Activated T-helper 17 cell treated with anti-CD3 and anti-CD28 coated beads, Interleukin-2, amount 50 U/mL, for 72 hours (primary cell): Measurements from ENCODE around the gene FGF12. TPM values are rescaled to one million over a fixed set of nuclear protein-coding genes. Genes with fewer than 3 reads are reported as not detected.

Experiments
- ATAC-seq: fragments of 150-1000 bp; cut with Tn5 transposase; replicated peaks from 2 replicates; pipeline ENCODE4 v1.10.0; 2021; ENCODE audit warnings: mild to moderate bottlenecking, moderate library complexity
- H3K27ac Mint-ChIP-seq: one replicate; pipeline ENCODE4 v1.8.0; 2022; ENCODE audit warnings: mixed read lengths
- H3K27me3 Mint-ChIP-seq: one replicate; pipeline ENCODE4 v1.8.0; 2022; ENCODE audit warnings: mixed read lengths
- H3K36me3 Mint-ChIP-seq: one replicate; pipeline ENCODE4 v1.8.0; 2022; ENCODE audit warnings: low read depth, mild to moderate bottlenecking, mixed read lengths
- H3K4me1 Mint-ChIP-seq: one replicate; pipeline ENCODE4 v1.8.0; 2022; ENCODE audit warnings: mixed read lengths
- H3K4me3 Mint-ChIP-seq: one replicate; pipeline ENCODE4 v1.8.0; 2022; ENCODE audit warnings: mild to moderate bottlenecking, mixed read lengths
- H3K9me3 Mint-ChIP-seq: one replicate; pipeline ENCODE4 v1.8.0; 2022; ENCODE audit warnings: mixed read lengths
- total RNA-seq, 2 donors: library from RNA; stranded (reverse); gene quantifications; one replicate each; pipeline ENCODE4 v1.2.3, GENCODE V29; 2022

FGF12 gene
- total RNA-seq, 2 donors from 2014 or later, result 0.37 TPM; not detected in 1

DNA sequence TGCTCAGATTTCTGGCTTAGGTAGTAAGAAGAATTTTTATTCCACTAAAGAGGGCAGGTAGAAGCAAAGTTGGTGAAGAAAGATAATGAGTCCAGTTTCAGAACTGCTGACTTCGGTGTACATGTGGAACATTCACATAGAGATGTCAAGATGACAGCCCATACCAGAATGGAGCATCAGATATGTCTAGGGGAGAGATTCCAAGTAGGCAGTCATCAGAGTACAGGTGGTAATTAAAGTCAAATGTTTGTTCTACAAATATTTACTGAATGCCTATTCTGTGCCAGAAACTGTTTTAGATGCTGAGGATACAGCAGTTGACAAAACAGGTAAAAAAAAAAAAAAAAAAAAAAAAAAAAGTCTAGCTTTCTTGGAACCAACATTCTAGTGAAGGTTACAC, 81.9 kb downstream of the FGF12 start:
- no peaks in the 10 kb centered on the region for H3K4me1 Mint-ChIP-seq
- H3K27ac Mint-ChIP-seq, result no peak overlapping the region
- H3K4me3 Mint-ChIP-seq, result no peak overlapping the region
- H3K36me3 Mint-ChIP-seq, result no peaks in the 10 kb centered on the region
- H3K27me3 Mint-ChIP-seq, result peaks cover 12% of the 10 kb centered on the region
- H3K9me3 Mint-ChIP-seq, result no peaks in the 10 kb centered on the region
- no peak for ATAC-seq

DNA sequence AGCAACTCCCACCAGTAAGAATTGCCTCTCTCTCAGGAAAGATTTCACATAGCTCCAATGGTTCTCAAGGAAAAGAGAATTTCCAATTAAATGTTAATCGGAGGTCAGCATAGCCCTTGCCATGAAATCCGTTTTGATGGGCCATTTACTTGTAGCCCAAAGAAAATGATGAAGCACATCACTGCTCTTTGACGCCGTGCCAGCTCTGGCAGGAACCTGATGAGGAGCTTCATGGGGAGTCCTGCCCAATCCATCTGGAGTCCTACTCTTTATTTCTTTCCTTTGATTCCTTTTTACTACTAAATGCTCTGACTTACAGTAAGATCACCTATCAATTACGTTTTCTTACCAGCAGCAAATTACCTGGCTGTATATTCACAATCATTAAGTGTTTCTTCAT, 84.7 kb downstream of the FGF12 start:
- Mint-ChIP-seq H3K9me3 (no peaks in the 10 kb centered on the region), H3K27me3 (peaks cover 12% of the 10 kb centered on the region), H3K36me3 (no peaks in the 10 kb centered on the region), H3K4me3 (no peak overlapping the region), H3K4me1 (no peaks in the 10 kb centered on the region), H3K27ac (no peak overlapping the region)
- no peak for ATAC-seq

DNA sequence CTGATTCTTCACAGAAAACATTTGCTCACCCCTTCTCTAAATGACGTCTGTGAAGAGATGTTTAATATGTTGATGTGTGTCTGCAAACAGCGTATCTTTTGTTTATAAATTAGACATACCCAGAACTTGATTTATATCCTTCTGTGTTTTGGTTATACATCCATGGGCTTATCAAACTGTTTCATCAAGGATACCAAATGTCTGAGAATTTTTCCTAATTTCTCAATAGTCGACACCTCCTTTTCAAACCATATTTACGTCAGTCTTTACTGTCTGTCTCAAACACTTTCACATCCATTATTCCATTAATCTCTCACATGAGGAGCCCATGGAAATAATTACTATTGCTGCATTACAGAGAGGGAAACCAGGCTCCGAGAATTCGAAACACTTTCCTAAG, 85.4 kb downstream of the FGF12 start:
- H3K9me3 Mint-ChIP-seq, result no peaks in the 10 kb centered on the region
- no peak overlapping the region for H3K4me3 Mint-ChIP-seq
- no peak overlapping the region for H3K27ac Mint-ChIP-seq
- H3K27me3 Mint-ChIP-seq, result peaks cover 12% of the 10 kb centered on the region
- no peaks in the 10 kb centered on the region for H3K36me3 Mint-ChIP-seq
- no peak for ATAC-seq
- H3K4me1 Mint-ChIP-seq, result no peaks in the 10 kb centered on the region

DNA sequence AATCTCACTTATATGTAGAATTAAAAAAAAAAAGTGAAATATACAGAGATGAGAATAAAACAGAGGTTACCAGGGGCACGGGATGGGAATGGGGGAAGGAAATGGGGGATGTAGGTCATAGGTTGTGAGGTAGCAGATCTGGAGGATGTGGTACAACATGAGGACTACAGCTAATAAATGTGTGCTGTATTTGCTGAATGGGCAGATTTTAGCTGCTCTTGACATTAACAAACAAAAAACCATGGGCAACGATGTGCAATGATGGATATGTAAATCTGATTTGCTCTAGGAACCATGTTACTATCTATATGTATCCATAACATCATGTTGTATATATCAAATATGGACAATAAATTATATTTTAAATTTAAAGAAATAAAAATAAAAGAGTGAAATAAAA, 87.4 kb downstream of the FGF12 start:
- H3K9me3 Mint-ChIP-seq, result no peaks in the 10 kb centered on the region

DNA sequence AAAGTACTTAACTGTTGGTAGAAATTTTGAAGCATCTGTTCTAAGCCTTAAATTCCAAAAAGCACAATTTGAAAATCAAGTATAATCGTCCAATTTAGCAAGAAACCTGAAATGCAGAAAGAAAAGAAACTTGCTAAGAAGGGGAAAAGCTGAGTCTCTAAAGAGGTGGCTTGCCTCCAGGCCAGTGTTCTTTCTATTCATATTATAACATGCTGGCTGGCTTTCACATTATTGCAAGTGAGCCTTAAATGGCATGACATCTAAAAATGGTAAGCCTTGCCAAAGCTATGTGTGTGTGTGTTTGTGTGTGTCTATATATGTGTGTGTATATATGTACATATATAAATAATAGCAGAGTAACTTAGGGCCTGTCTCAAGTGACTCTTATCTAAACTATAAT, 89.5 kb downstream of the FGF12 start:
- H3K27me3 Mint-ChIP-seq, result peaks cover 8% of the 10 kb centered on the region
- no peaks in the 10 kb centered on the region for H3K9me3 Mint-ChIP-seq
- H3K36me3 Mint-ChIP-seq, result no peaks in the 10 kb centered on the region
- H3K4me3 Mint-ChIP-seq, result no peak overlapping the region
- H3K4me1 Mint-ChIP-seq, result no peaks in the 10 kb centered on the region
- no peak for ATAC-seq
- H3K27ac Mint-ChIP-seq, result no peak overlapping the region

More for the DNA sequence above, 87.4 kb downstream of the FGF12 start:
- no peak overlapping the region for H3K4me3 Mint-ChIP-seq
- H3K27ac Mint-ChIP-seq, result no peak overlapping the region
- H3K27me3 Mint-ChIP-seq, result peaks cover 12% of the 10 kb centered on the region
- H3K36me3 Mint-ChIP-seq, result no peaks in the 10 kb centered on the region
- no peak for ATAC-seq
- no peaks in the 10 kb centered on the region for H3K4me1 Mint-ChIP-seq

DNA sequence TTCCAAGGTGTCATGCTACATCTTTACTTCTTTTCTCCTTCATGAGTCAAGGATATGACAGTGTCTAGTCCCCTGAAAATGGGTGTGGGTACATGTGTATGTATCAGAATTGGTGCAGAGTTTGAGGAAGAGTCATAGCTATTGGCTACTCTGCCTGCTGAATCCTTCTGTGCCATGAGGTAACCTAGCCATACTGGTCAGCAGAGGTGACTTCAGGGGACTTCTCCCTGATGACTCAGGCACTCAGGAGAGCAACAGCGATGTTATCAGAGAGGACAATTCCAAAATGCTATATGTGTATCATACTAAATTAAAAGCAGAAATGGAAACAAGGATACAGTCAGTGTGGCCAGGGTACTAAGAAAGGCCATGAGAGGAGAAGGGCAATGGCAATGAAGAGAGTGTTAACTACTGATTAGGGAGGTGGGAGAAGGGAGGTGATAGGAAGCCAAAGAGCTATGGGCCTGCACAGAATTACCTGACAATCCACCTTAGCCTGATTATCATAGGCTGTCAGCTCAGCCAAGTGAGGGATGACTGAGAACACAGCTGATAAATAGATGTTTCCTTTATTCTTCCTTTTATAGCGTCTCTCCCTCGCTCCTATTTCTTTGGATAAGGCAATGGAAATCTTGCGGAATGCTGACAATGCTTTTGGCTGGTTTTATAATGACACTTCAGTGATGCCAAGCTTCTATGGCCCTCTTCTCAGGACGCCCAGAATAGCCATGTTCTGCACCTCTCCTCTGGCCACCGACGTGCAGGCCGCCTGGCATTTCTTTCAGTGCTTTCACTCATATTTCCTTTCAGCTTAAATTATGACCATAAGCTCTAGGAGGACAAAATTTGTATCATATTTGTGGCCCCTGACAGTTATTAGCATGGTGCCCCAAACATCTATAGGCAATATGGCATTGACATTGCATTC, 90.6 kb downstream of the FGF12 start:
- no peak overlapping the region for H3K4me3 Mint-ChIP-seq
- peaks cover 3% of the 10 kb centered on the region for H3K27me3 Mint-ChIP-seq
- no peak for ATAC-seq
- no peak overlapping the region for H3K27ac Mint-ChIP-seq
- no peaks in the 10 kb centered on the region for H3K9me3 Mint-ChIP-seq
- H3K4me1 Mint-ChIP-seq, result no peaks in the 10 kb centered on the region
- no peaks in the 10 kb centered on the region for H3K36me3 Mint-ChIP-seq

DNA sequence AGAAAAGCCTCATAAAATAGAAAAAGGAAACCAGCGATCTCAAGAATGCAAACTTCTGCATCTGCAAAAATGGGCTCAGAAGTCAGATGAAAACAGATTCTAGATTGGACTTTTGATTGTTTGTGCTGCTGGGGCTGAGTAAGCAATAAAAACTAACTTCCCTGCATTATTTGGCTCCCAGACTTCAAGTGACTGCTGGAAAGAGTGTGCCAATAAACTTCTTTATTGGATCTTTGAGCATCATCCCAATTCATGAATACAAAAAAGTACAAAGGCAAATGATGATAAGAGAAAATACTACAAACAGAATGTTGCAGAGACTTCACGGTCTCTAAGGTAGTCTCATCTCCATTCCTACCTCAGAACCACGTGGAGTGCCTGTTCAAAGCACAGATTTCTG, 97.9 kb downstream of the FGF12 start:
- no peak for ATAC-seq
- Mint-ChIP-seq H3K4me1 (no peaks in the 10 kb centered on the region), H3K9me3 (no peaks in the 10 kb centered on the region), H3K36me3 (no peaks in the 10 kb centered on the region), H3K4me3 (no peak overlapping the region), H3K27ac (no peak overlapping the region), H3K27me3 (peaks cover 3% of the 10 kb centered on the region)

DNA sequence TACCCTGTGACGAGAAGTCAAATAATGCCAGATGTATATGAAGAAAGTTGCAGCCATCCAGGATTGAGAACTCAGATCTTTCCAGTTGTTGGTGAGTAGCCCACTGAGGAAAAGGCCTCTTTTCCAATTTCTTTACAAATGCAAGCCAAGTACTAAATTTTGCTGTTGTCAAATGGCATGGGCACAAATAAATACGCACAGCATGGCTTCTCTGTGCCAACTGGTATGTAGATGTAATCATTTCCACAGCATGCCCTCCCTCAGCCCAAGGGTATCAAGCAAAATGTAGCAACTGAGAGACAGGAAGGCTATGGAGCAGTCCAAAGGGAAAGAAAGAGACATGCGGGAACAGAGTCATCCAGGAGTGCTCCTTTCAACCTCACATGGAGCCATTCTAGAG, 105.4 kb downstream of the FGF12 start:
- Mint-ChIP-seq H3K4me3 (no peak overlapping the region), H3K9me3 (no peaks in the 10 kb centered on the region), H3K4me1 (no peaks in the 10 kb centered on the region), H3K27ac (no peak overlapping the region), H3K36me3 (no peaks in the 10 kb centered on the region), H3K27me3 (peaks cover under 1% of the 10 kb centered on the region)
- no peak for ATAC-seq

DNA sequence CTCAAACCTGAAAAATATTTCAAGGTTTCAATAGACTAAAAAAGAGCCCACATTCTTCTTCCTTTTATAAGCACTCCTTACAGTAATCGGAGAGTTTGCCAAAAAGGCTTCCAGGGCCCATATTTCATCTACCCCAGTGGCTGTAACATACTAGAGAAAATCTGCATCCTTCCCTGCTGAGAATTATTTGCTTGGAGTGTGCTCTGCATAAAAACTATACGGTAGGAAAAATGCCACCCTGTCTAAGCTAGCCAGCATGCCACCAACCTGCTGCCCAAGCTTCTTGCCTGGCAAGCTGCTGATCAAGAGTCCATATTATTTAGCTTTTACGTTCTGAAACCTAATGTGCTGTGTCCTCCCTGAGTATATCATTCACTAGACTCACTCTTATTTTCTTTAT, 107.1 kb downstream of the FGF12 start:
- peaks cover 7% of the 10 kb centered on the region for H3K27me3 Mint-ChIP-seq
- no peak overlapping the region for H3K4me3 Mint-ChIP-seq
- H3K4me1 Mint-ChIP-seq, result no peaks in the 10 kb centered on the region
- no peaks in the 10 kb centered on the region for H3K36me3 Mint-ChIP-seq
- no peak overlapping the region for H3K27ac Mint-ChIP-seq
- ATAC-seq, result no peak
- no peaks in the 10 kb centered on the region for H3K9me3 Mint-ChIP-seq

DNA sequence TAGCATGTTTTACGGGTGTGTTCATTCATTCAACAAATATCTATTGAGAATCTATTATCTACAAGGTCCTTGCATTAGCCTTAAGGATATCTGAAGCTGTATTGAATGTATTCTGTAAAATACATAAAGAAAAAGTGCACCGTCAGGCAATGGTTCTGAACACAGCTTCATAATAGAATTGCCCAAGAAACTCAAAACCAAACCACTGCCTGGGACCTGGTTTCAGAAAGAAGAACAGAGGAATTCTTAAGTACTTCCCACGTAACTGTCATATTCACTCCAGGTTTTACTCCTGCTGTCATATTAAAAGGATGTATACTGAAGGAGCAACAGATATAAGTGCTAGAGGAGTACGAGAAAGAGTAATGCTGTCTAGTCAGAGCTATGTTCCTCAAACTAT, 115.9 kb downstream of the FGF12 start:
- ATAC-seq, result no peak
- Mint-ChIP-seq H3K27ac (no peak overlapping the region), H3K27me3 (peaks cover 3% of the 10 kb centered on the region), H3K4me1 (no peaks in the 10 kb centered on the region), H3K36me3 (no peaks in the 10 kb centered on the region), H3K4me3 (no peak overlapping the region), H3K9me3 (no peaks in the 10 kb centered on the region)

DNA sequence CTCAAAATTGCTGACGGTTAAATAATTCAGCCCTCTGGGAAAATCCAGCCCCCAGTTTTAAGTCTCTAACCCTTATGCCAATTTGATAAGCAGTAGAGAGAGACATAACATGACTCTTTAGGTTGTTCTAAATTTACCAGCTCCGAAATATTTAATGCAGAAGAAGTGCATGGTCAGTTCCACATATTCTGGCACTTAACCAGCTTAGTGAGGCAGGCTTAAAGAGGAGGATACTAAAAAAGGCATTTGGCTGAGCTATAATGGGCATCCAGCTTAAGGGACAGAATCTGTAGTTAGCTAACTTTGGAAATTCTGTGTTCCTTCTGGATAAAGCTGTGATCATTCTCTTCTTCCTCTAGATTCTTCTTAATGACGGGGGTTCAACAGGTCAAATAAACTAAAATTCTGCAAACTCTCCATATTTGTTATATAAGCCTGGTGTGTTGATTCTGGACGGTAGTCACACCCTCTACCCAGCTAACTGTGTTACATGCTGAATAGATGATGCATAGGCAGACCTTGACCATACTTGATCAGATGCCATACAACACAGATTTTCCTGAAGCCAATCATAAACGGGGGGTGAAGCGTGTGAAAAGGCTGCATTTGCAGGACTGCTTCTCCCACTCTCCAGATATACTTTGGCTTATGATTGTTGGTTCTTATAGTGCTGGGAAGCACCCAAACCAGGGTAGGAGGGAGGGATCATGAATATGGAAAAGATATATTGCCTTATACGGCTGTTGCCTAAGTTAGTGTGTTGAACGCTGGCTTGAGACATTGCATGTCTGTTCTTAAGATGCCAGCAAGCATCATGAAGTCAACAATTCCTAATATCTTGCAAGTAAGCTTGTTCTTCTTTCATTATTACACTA, 118.4 kb downstream of the FGF12 start:
- Mint-ChIP-seq H3K4me3 (no peak overlapping the region), H3K27ac (no peak overlapping the region), H3K4me1 (no peaks in the 10 kb centered on the region), H3K9me3 (no peaks in the 10 kb centered on the region), H3K36me3 (no peaks in the 10 kb centered on the region), H3K27me3 (no peaks in the 10 kb centered on the region)
- no peak for ATAC-seq

DNA sequence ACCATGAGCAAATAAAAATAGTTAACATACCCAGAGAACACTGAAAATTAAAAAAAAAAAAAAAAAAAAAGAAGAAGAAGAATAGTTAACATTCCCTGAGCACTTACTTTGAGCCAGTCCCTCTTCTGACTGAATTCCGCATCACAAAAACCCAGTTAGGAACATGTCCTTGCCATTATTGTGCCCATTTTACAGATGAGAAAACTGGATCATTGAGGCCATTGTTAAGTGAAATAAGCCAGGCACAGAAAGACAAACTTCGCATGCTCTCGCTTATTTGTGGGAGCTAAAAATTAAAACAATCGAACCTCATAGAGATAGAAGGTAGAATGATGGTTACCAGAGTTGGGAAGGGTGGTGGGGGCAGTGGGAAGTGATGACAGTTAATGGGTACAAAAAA, 119.5 kb downstream of the FGF12 start:
- Mint-ChIP-seq H3K27ac (no peak overlapping the region), H3K4me3 (no peak overlapping the region), H3K27me3 (no peaks in the 10 kb centered on the region), H3K4me1 (no peaks in the 10 kb centered on the region), H3K36me3 (no peaks in the 10 kb centered on the region), H3K9me3 (peaks cover 5% of the 10 kb centered on the region)
- ATAC-seq, result no peak

DNA sequence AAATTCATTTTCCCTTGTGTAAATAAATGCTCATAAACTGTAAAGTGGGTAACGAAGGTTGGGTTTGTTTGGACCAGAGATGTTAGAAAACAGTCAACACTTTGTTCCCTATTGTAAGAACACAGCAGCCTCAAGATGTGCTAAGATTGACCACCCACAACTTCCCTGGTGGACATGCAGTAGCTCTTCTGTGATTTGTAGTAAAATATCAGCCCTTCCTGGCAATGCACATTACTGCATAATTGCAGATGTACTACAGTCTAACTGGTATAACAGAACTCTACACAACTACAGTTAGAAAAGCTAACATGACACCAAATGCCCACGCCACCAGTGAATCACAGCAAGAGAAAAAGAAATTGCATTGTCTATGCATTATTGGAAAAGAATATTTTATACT, 129.4 kb downstream of the FGF12 start:
- H3K27ac Mint-ChIP-seq, result no peak overlapping the region
- no peak for ATAC-seq

DNA sequence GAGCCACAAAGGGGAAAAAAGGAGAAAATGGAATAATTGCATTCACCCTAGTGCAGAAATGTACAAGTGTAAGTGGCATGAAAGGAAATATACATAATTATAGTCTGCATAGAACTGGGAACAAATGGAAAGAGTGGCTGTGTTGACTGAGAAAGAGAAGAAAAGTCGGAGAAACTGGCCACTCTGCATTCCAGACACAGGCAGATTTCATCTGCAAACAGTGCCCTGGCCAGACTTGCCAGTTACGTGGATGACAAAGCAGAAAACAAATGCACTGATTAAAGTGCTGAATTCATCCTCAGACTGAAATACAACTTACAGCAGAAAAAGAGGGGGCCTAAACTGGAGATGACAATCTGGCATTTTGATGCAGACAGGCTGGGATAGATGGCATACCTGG, 129.8 kb downstream of the FGF12 start:
- Mint-ChIP-seq H3K9me3 (no peaks in the 10 kb centered on the region), H3K4me1 (no peaks in the 10 kb centered on the region), H3K27ac (no peak overlapping the region), H3K27me3 (peaks cover 6% of the 10 kb centered on the region), H3K36me3 (no peaks in the 10 kb centered on the region), H3K4me3 (no peak overlapping the region)
- ATAC-seq, result no peak

More for the DNA sequence above, 129.4 kb downstream of the FGF12 start:
- no peaks in the 10 kb centered on the region for H3K36me3 Mint-ChIP-seq
- peaks cover 6% of the 10 kb centered on the region for H3K27me3 Mint-ChIP-seq
- no peaks in the 10 kb centered on the region for H3K4me1 Mint-ChIP-seq
- no peaks in the 10 kb centered on the region for H3K9me3 Mint-ChIP-seq
- H3K4me3 Mint-ChIP-seq, result no peak overlapping the region

DNA sequence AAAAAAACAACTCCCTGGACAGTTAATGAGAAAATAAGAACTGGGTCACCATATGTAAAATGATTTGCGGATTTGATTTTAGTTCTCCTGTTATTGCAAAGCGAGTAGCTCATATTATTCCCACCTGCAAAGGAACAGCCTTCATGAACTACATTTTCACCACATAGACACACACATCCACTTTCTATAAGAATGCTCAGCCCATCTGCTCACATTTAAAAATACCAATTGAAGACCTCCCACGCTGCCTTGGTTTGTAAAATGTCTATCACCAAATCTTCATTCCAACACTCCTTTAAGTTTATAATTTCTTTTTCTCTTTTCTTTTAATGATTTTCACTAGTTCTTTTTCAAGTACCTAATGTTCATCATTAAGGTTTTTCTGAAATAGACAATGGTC, 148.6 kb downstream of the FGF12 start:
- no peak for ATAC-seq

More for the DNA sequence above, 148.6 kb downstream of the FGF12 start:
- Mint-ChIP-seq H3K9me3 (peaks cover 4% of the 10 kb centered on the region), H3K36me3 (no peaks in the 10 kb centered on the region), H3K4me3 (no peak overlapping the region), H3K27me3 (peaks cover 3% of the 10 kb centered on the region), H3K4me1 (no peaks in the 10 kb centered on the region), H3K27ac (no peak overlapping the region)
